Stimulated activated CD4-positive, alpha-beta T cell treated with anti-CD3 and anti-CD28 coated beads, Interleukin-1b, Interleukin-23, amount 100 ng/mL, for 48 hours (primary cell): ENCODE data around the gene HTR2A.
A peak's percentile ranks its signal among the peaks of the same experiment; 100 is the strongest.

Experiments used
- DNase-seq: peaks from one replicate; pipeline ENCODE4 v3.0.0-alpha.2; 2020

The HTR2A gene

GRCh38 chr13:46896341-46897137, at the start of gene HTR2A:
Gene HTR2A (minus strand): TSS chr13:46897053. CDS start chr13:46895906, 1,147 bp downstream.
- DNase-seq, result no peak

GRCh38 chr13:46936525-46936924, 39.7 kb upstream of the HTR2A start:
- no peak for DNase-seq

GRCh38 chr13:46934749-46935148, 37.9 kb upstream of the HTR2A start:
- no peak for DNase-seq

GRCh38 chr13:46926916-46927590, 30.2 kb upstream of the HTR2A start:
- no peak for DNase-seq

GRCh38 chr13:46925486-46925885, 28.6 kb upstream of the HTR2A start:
- DNase-seq, result no peak

- DNase-seq, result no peak
Observed at GRCh38 chr13:46914341-46914740, 17.5 kb upstream of the HTR2A start.

- no peak for DNase-seq
Observed at GRCh38 chr13:46913757-46914156, 16.9 kb upstream of the HTR2A start.

GRCh38 chr13:46909042-46909441, 12.2 kb upstream of the HTR2A start:
- no peak for DNase-seq

GRCh38 chr13:46908501-46908900, 11.6 kb upstream of the HTR2A start:
- DNase-seq, result no peak

GRCh38 chr13:46906405-46906804, 9.6 kb upstream of the HTR2A start:
- DNase-seq, result no peak

GRCh38 chr13:46905249-46905648, 8.4 kb upstream of the HTR2A start:
- DNase-seq, result no peak

GRCh38 chr13:46903748-46904147, 6.9 kb upstream of the HTR2A start:
- no peak for DNase-seq

- no peak for DNase-seq
Observed at GRCh38 chr13:46901721-46902120, 4.9 kb upstream of the HTR2A start.

GRCh38 chr13:46899801-46900200, 2.9 kb upstream of the HTR2A start:
- no peak for DNase-seq

GRCh38 chr13:46895381-46895780, 1.5 kb downstream of the HTR2A start:
- no peak for DNase-seq

GRCh38 chr13:46894568-46894967, 2.3 kb downstream of the HTR2A start:
- DNase-seq, result no peak

- peak; percentile 62 for DNase-seq
Observed at GRCh38 chr13:46893798-46894560, 2.9 kb downstream of the HTR2A start.

- no peak for DNase-seq
Observed at GRCh38 chr13:46893221-46893740, 3.6 kb downstream of the HTR2A start.

GRCh38 chr13:46885018-46885417, 11.8 kb downstream of the HTR2A start:
- no peak for DNase-seq

GRCh38 chr13:46884531-46884930, 12.3 kb downstream of the HTR2A start:
- DNase-seq, result no peak

- DNase-seq, result no peak
Observed at GRCh38 chr13:46881621-46882020, 15.2 kb downstream of the HTR2A start.

- no peak for DNase-seq
Observed at GRCh38 chr13:46874006-46874405, 22.8 kb downstream of the HTR2A start.

- DNase-seq, result no peak
Observed at GRCh38 chr13:46871557-46871956, 25.3 kb downstream of the HTR2A start.
